WTC11 (cell line): ENCODE measurements around the gene LGALS4.

Source experiments
- CREB1 ChIP-seq: sonication (generic); formaldehyde crosslinking; IDR thresholded peaks from 2 replicates; pipeline ENCODE4 v1.8.0; 2023; ENCODE audit warnings: mild to moderate bottlenecking, missing genetic modification reagents
- JUN ChIP-seq: sonication (generic); formaldehyde crosslinking; IDR thresholded peaks from 2 replicates; pipeline ENCODE4 v1.8.0; 2023; ENCODE audit warnings: mild to moderate bottlenecking, missing genetic modification reagents
- MXD4 ChIP-seq: fragments of 250-450 bp; sonication (Bioruptor Pico); IDR thresholded peaks from 2 replicates; pipeline ENCODE4 v1.8.0; 2021; ENCODE audit warnings: mild to moderate bottlenecking, moderate library complexity, borderline replicate concordance
- NR3C1 ChIP-seq: sonication (generic); formaldehyde crosslinking; conservative IDR thresholded peaks from 2 replicates; pipeline ENCODE4 v1.8.1; 2023; ENCODE audit warnings: low read depth, mild to moderate bottlenecking, missing genetic modification reagents
- TCF7 ChIP-seq: sonication (generic); formaldehyde crosslinking; IDR thresholded peaks from 2 replicates; pipeline ENCODE4 v1.8.0; 2022; ENCODE audit warnings: mild to moderate bottlenecking, low read depth, missing genetic modification reagents, moderate library complexity
- TEAD4 ChIP-seq: sonication (generic); formaldehyde crosslinking; IDR thresholded peaks from 2 replicates; pipeline ENCODE4 v1.8.0; 2022; ENCODE audit warnings: mild to moderate bottlenecking, missing genetic modification reagents
- TP53 ChIP-seq: sonication (generic); formaldehyde crosslinking; IDR thresholded peaks from 2 replicates; pipeline ENCODE4 v1.8.1; 2023; ENCODE audit warnings: mild to moderate bottlenecking, missing genetic modification reagents
- ZBTB21 ChIP-seq: sonication (generic); formaldehyde crosslinking; IDR thresholded peaks from 2 replicates; pipeline ENCODE4 v1.8.1; 2023; ENCODE audit warnings: mild to moderate bottlenecking, missing genetic modification reagents, borderline replicate concordance
- TF ChIP-seq, protein P1 (sequence below): fragments of 200-600 bp; IDR thresholded peaks from 2 replicates; pipeline ENCODE4 v1.8.0; 2022; ENCODE audit warnings: antibody characterized with exemption
- TF ChIP-seq, protein P2 (sequence below): sonication (generic); formaldehyde crosslinking; IDR thresholded peaks from 2 replicates; pipeline ENCODE4 v1.8.1; 2023; ENCODE audit warnings: mild to moderate bottlenecking, missing genetic modification reagents, borderline replicate concordance
- TF ChIP-seq, protein P3 (sequence below): sonication (generic); formaldehyde crosslinking; IDR thresholded peaks from 2 replicates; pipeline ENCODE4 v1.8.0; 2022; ENCODE audit warnings: mild to moderate bottlenecking, missing genetic modification reagents
- TF ChIP-seq, protein P4 (sequence below): sonication (generic); formaldehyde crosslinking; IDR thresholded peaks from 2 replicates; pipeline ENCODE4 v1.8.1; 2022; ENCODE audit warnings: low read depth, mild to moderate bottlenecking, moderate library complexity, missing genetic modification reagents, borderline replicate concordance
- TF ChIP-seq, protein P5 (sequence below): sonication (generic); formaldehyde crosslinking; IDR thresholded peaks from 2 replicates; pipeline ENCODE4 v1.8.1; 2023; ENCODE audit warnings: mild to moderate bottlenecking, moderate library complexity, missing genetic modification reagents

DNA sequence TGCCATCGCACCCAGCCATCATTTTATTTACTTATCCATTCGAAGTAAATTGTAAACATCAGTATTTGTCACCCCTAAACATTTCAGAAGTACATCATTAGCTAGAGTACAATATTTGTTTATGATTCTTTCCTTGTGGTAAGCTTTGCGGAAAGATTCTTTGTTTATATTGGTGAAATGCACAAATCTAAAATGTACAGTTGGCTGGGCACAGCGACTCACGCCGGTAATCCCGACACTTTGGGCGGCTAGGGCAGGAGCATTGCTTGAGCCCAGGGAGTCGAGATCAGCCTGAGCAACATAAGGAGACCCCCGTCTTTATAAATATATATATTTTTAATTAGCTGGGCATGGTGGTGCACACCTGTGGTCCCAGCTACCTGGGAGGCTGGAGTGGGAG lies 13.6 kb downstream of the LGALS4 start:
- TF ChIP-seq, protein P1, sequence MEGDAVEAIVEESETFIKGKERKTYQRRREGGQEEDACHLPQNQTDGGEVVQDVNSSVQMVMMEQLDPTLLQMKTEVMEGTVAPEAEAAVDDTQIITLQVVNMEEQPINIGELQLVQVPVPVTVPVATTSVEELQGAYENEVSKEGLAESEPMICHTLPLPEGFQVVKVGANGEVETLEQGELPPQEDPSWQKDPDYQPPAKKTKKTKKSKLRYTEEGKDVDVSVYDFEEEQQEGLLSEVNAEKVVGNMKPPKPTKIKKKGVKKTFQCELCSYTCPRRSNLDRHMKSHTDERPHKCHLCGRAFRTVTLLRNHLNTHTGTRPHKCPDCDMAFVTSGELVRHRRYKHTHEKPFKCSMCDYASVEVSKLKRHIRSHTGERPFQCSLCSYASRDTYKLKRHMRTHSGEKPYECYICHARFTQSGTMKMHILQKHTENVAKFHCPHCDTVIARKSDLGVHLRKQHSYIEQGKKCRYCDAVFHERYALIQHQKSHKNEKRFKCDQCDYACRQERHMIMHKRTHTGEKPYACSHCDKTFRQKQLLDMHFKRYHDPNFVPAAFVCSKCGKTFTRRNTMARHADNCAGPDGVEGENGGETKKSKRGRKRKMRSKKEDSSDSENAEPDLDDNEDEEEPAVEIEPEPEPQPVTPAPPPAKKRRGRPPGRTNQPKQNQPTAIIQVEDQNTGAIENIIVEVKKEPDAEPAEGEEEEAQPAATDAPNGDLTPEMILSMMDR, result no peak
- TF ChIP-seq TP53 (no peak), JUN (no peak), TEAD4 (no peak), ZBTB21 (CRISPR knock-in tag) (no peak), TCF7 (no peak), CREB1 (CRISPR knock-in tag) (no peak), NR3C1 (CRISPR knock-in tag) (no peak), MXD4 (CRISPR knock-in tag) (no peak)
- TF ChIP-seq, protein P2, sequence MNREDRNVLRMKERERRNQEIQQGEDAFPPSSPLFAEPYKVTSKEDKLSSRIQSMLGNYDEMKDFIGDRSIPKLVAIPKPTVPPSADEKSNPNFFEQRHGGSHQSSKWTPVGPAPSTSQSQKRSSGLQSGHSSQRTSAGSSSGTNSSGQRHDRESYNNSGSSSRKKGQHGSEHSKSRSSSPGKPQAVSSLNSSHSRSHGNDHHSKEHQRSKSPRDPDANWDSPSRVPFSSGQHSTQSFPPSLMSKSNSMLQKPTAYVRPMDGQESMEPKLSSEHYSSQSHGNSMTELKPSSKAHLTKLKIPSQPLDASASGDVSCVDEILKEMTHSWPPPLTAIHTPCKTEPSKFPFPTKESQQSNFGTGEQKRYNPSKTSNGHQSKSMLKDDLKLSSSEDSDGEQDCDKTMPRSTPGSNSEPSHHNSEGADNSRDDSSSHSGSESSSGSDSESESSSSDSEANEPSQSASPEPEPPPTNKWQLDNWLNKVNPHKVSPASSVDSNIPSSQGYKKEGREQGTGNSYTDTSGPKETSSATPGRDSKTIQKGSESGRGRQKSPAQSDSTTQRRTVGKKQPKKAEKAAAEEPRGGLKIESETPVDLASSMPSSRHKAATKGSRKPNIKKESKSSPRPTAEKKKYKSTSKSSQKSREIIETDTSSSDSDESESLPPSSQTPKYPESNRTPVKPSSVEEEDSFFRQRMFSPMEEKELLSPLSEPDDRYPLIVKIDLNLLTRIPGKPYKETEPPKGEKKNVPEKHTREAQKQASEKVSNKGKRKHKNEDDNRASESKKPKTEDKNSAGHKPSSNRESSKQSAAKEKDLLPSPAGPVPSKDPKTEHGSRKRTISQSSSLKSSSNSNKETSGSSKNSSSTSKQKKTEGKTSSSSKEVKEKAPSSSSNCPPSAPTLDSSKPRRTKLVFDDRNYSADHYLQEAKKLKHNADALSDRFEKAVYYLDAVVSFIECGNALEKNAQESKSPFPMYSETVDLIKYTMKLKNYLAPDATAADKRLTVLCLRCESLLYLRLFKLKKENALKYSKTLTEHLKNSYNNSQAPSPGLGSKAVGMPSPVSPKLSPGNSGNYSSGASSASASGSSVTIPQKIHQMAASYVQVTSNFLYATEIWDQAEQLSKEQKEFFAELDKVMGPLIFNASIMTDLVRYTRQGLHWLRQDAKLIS (CRISPR knock-in tag), result no peak
- TF ChIP-seq, protein P3, sequence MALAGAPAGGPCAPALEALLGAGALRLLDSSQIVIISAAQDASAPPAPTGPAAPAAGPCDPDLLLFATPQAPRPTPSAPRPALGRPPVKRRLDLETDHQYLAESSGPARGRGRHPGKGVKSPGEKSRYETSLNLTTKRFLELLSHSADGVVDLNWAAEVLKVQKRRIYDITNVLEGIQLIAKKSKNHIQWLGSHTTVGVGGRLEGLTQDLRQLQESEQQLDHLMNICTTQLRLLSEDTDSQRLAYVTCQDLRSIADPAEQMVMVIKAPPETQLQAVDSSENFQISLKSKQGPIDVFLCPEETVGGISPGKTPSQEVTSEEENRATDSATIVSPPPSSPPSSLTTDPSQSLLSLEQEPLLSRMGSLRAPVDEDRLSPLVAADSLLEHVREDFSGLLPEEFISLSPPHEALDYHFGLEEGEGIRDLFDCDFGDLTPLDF (CRISPR knock-in tag), result no peak
- TF ChIP-seq, protein P4, sequence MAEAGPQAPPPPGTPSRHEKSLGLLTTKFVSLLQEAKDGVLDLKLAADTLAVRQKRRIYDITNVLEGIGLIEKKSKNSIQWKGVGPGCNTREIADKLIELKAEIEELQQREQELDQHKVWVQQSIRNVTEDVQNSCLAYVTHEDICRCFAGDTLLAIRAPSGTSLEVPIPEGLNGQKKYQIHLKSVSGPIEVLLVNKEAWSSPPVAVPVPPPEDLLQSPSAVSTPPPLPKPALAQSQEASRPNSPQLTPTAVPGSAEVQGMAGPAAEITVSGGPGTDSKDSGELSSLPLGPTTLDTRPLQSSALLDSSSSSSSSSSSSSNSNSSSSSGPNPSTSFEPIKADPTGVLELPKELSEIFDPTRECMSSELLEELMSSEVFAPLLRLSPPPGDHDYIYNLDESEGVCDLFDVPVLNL (CRISPR knock-in tag), result no peak
- TF ChIP-seq, protein P5, sequence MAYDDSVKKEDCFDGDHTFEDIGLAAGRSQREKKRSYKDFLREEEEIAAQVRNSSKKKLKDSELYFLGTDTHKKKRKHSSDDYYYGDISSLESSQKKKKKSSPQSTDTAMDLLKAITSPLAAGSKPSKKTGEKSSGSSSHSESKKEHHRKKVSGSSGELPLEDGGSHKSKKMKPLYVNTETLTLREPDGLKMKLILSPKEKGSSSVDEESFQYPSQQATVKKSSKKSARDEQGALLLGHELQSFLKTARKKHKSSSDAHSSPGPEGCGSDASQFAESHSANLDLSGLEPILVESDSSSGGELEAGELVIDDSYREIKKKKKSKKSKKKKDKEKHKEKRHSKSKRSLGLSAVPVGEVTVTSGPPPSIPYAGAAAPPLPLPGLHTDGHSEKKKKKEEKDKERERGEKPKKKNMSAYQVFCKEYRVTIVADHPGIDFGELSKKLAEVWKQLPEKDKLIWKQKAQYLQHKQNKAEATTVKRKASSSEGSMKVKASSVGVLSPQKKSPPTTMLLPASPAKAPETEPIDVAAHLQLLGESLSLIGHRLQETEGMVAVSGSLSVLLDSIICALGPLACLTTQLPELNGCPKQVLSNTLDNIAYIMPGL, result no peak
